HG02970 (cell line): Measurements from ENCODE around the gene SUPT4H1.

Experiments
- ATAC-seq: cut with Tn5 transposase; IDR thresholded peaks from one replicate; pipeline ENCODE4 v1.9.1; 2021; ENCODE audit warnings: mild to moderate bottlenecking, moderate library complexity, moderate number of reproducible peaks; ENCODE audit not compliant: unreplicated experiment, low FRiP score

Gene SUPT4H1

GRCh38 chr17:58308985-58309917, 42.8 kb downstream of the SUPT4H1 start:
- no peak for ATAC-seq

- no peak for ATAC-seq
Measured at GRCh38 chr17:58308173-58308984, 43.6 kb downstream of the SUPT4H1 start.

- no peak for ATAC-seq
Measured at GRCh38 chr17:58307468-58308172, 44.4 kb downstream of the SUPT4H1 start.

- ATAC-seq = no peak
Measured at GRCh38 chr17:58306131-58306951, 45.7 kb downstream of the SUPT4H1 start.

GRCh38 chr17:58305626-58306025, 46.4 kb downstream of the SUPT4H1 start:
- no peak for ATAC-seq

- no peak for ATAC-seq
Measured at GRCh38 chr17:58304750-58305486, 47.1 kb downstream of the SUPT4H1 start.

- no peak for ATAC-seq
Measured at GRCh38 chr17:58303971-58304749, 47.8 kb downstream of the SUPT4H1 start.

- no peak for ATAC-seq
Measured at GRCh38 chr17:58302919-58303585, 48.9 kb downstream of the SUPT4H1 start.

- no peak for ATAC-seq
Measured at GRCh38 chr17:58302171-58302918, 49.7 kb downstream of the SUPT4H1 start.

- ATAC-seq = no peak
Measured at GRCh38 chr17:58301504-58302150, 50.4 kb downstream of the SUPT4H1 start.

- ATAC-seq = no peak
Measured at GRCh38 chr17:58300336-58300735, 51.7 kb downstream of the SUPT4H1 start.
